DMS53 treated with DMSO at 0.1 percent for 48 hours (cell line): ENCODE results near the gene MRAP2.
"Not testable (repeated sequence)": the region's sequence is repeated elsewhere in the genome, so short reads cannot be mapped to it uniquely, and the experiment has no call there.

Experiments used
- DNase-seq: peaks from one replicate; lab custom pipeline; 2025; ENCODE audit not compliant: unreplicated experiment; lab: John Stamatoyannopoulos, UW

Gene MRAP2

GRCh38 chr6:84074988-84075781, 41.6 kb downstream of the MRAP2 start:
- no peak for DNase-seq

- no peak for DNase-seq
Measured at GRCh38 chr6:84077645-84078044, 44.1 kb downstream of the MRAP2 start.

- DNase-seq = no peak
Measured at GRCh38 chr6:84078335-84078734, 44.8 kb downstream of the MRAP2 start.

GRCh38 chr6:84081222-84081621, 47.6 kb downstream of the MRAP2 start:
- no peak for DNase-seq

GRCh38 chr6:84082689-84083265, 49.2 kb downstream of the MRAP2 start:
- DNase-seq = no peak

- not testable (repeated sequence) for DNase-seq
Measured at GRCh38 chr6:84084705-84085104, 51.1 kb downstream of the MRAP2 start.

- DNase-seq = no peak
Measured at GRCh38 chr6:84086056-84086455, 52.5 kb downstream of the MRAP2 start.

GRCh38 chr6:84086545-84087429, 53.2 kb downstream of the MRAP2 start:
- DNase-seq = no peak

- DNase-seq = no peak
Measured at GRCh38 chr6:84089081-84089480, 55.5 kb downstream of the MRAP2 start.

- DNase-seq = no peak
Measured at GRCh38 chr6:84089552-84089951, 56.0 kb downstream of the MRAP2 start.

GRCh38 chr6:84093441-84094435, 60.2 kb downstream of the MRAP2 start:
- no peak for DNase-seq

- no peak for DNase-seq
Measured at GRCh38 chr6:84095156-84095555, 61.6 kb downstream of the MRAP2 start.

- no peak for DNase-seq
Measured at GRCh38 chr6:84103029-84103428, 69.5 kb downstream of the MRAP2 start.

GRCh38 chr6:84105215-84105924, 71.8 kb downstream of the MRAP2 start:
- not testable (repeated sequence) for DNase-seq

- no peak for DNase-seq
Measured at GRCh38 chr6:84107495-84107894, 73.9 kb downstream of the MRAP2 start.

GRCh38 chr6:84111351-84111750, 77.8 kb downstream of the MRAP2 start:
- DNase-seq = not testable (repeated sequence)

- DNase-seq = not testable (repeated sequence)
Measured at GRCh38 chr6:84114933-84115594, 81.5 kb downstream of the MRAP2 start.

- DNase-seq = no peak
Measured at GRCh38 chr6:84118191-84118590, 84.6 kb downstream of the MRAP2 start.

GRCh38 chr6:84119277-84119676, 85.7 kb downstream of the MRAP2 start:
- no peak for DNase-seq
